HFF-Myc (cell line): ENCODE data around the gene CLTA.

Experiments
- DNase-seq: peaks from one replicate; pipeline ENCODE4 v3.0.0-alpha.2; 2011; ENCODE audit warnings: low read depth; ENCODE audit errors: extremely low read depth
- H3K4me3 ChIP-seq: replicated peaks from 2 replicates; pipeline ENCODE4 v1.5.1; 2011; ENCODE audit warnings: low read depth, mild to moderate bottlenecking, control low read depth, low read length
- CTCF ChIP-seq: IDR thresholded peaks from 2 replicates; pipeline ENCODE4 v1.5.1; 2012; ENCODE audit warnings: mild to moderate bottlenecking, low read depth, low read length, control low read depth; ENCODE audit errors: missing control alignments

Gene CLTA

GRCh38 chr9:36207016-36207415 lies 16.3 kb downstream of the CLTA start:
- H3K4me3 ChIP-seq, result no peak overlapping the region
- TF ChIP-seq CTCF, result no peak
- DNase-seq, result no peak

GRCh38 chr9:36207546-36208012 lies 16.9 kb downstream of the CLTA start:
- no peak for DNase-seq
- TF ChIP-seq CTCF, result no peak
- H3K4me3 ChIP-seq, result no peak overlapping the region

- no peak overlapping the region for H3K4me3 ChIP-seq
- TF ChIP-seq CTCF, result no peak
- DNase-seq, result no peak
Observed at GRCh38 chr9:36208521-36209253, 18.0 kb downstream of the CLTA start.

- no peak for TF ChIP-seq CTCF
- DNase-seq, result no peak
- no peak overlapping the region for H3K4me3 ChIP-seq
Observed at GRCh38 chr9:36210722-36211121, 20.0 kb downstream of the CLTA start.

- no peak for TF ChIP-seq CTCF
- no peak overlapping the region for H3K4me3 ChIP-seq
- no peak for DNase-seq
Observed at GRCh38 chr9:36211510-36211909, 20.8 kb downstream of the CLTA start.

- no peak overlapping the region for H3K4me3 ChIP-seq
- no peak for DNase-seq
- TF ChIP-seq CTCF, result no peak
Observed at GRCh38 chr9:36213387-36213786, 22.7 kb downstream of the CLTA start.

- no peak for TF ChIP-seq CTCF
- no peak for DNase-seq
- no peak overlapping the region for H3K4me3 ChIP-seq
Observed at GRCh38 chr9:36213989-36214388, 23.3 kb downstream of the CLTA start.
